AG09309 (cell line): ENCODE measurements around the gene CNGA1.

ENCODE experiments used
- DNase-seq: peaks from one replicate; pipeline ENCODE4 v3.0.0-alpha.2; 2010; ENCODE audit warnings: low read depth
- H3K4me3 ChIP-seq: 2 replicates; pipeline ENCODE4 v1.5.1; 2011; ENCODE audit warnings: mild to moderate bottlenecking, low read depth, low read length, moderate library complexity; ENCODE audit not compliant: control insufficient read depth
- TF ChIP-seq, protein P1 (sequence below): IDR thresholded peaks from 2 replicates; pipeline ENCODE4 v1.5.1; 2011; ENCODE audit warnings: mild to moderate bottlenecking, low read depth, low read length, inconsistent platforms; ENCODE audit not compliant: insufficient read depth, control insufficient read depth; ENCODE audit errors: missing control alignments

CNGA1 gene

DNA sequence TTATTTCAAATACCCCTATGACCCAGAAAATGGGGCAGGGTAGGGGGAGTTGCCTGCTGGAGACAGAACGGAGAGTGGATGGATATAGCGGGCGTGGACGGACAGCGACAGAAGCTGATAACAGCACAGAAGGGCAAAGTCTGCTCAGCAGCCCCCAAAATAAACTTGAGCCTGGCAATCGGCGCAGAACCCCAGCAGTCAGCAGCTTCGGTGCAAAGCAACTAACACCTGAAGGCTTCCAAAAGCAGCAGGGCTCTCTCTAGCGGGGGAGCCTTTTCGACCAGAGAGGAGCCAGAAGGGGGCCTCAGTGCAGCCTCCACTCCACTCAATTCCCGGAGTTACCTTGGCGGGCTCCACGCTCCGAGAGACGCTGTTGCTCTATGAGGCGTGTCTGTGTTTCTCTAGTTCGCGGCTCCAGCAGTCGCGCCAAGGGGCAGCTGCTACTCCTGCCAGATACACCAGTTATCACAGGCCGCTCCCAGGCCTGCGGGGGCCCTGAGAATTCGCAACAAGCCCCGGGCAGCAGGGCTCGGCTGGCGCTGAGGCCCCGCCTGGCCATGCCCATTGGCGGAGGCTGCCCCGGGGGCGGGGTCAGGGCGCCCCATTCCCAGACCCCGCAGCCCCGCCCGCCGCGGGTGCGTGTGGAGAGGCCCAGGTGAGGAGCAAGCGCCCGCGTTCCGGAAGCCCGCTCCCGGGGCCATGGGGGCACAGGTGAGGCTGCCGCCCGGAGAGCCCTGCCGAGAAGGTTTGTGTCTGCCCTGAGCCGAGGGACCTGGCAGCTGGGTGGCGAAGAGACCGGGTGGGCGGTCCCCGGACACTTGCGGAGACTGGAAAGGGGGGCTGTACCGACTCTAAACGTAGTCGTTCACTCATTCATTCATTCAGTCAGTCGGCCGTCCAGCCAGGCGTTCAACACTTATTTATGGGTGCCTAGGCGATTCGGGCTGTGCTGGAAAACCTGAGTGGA lies at the start of gene CNGA1, which contains the start of gene NIPAL1:
Gene CNGA1, minus strand, starts transcription at position 541 of the 967 bp plus-strand sequence. CDS start 63,992 bp downstream, outside the sequence.
Gene NIPAL1, plus strand, starts transcription at position 632 of the 967 bp plus-strand sequence. Its CDS starts 68 bp downstream, at position 700.
- no peak for DNase-seq
- H3K4me3 ChIP-seq, result peak within 1 kb of the TSS; percentile 66
- TF ChIP-seq, protein P1, sequence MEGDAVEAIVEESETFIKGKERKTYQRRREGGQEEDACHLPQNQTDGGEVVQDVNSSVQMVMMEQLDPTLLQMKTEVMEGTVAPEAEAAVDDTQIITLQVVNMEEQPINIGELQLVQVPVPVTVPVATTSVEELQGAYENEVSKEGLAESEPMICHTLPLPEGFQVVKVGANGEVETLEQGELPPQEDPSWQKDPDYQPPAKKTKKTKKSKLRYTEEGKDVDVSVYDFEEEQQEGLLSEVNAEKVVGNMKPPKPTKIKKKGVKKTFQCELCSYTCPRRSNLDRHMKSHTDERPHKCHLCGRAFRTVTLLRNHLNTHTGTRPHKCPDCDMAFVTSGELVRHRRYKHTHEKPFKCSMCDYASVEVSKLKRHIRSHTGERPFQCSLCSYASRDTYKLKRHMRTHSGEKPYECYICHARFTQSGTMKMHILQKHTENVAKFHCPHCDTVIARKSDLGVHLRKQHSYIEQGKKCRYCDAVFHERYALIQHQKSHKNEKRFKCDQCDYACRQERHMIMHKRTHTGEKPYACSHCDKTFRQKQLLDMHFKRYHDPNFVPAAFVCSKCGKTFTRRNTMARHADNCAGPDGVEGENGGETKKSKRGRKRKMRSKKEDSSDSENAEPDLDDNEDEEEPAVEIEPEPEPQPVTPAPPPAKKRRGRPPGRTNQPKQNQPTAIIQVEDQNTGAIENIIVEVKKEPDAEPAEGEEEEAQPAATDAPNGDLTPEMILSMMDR, result peak; percentile 55

DNA sequence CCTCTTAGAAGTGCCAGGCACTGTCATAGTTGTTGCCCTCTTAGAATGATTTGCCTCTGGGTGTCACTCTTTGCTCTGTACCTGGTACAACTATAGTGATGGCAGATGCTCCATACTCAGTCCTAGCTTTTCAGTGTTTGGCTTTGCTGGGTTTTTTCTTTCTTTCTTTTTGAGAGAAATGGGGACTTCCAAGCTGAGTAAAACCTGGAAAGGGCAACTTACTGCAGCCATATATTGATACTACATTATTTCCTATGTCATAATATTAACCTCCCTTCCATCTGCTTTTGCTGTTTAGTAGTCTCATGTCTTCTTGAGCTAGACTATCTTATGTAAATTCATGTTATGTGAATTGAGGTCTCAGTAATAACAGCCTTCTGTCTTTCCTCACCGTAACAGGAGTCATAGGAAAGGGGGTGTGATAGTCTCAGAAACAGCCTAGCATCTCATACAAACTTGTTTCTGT lies 49.1 kb upstream of the CNGA1 start:
- TF ChIP-seq, protein P1, result no peak
- no peak overlapping the region for H3K4me3 ChIP-seq
- no peak for DNase-seq

DNA sequence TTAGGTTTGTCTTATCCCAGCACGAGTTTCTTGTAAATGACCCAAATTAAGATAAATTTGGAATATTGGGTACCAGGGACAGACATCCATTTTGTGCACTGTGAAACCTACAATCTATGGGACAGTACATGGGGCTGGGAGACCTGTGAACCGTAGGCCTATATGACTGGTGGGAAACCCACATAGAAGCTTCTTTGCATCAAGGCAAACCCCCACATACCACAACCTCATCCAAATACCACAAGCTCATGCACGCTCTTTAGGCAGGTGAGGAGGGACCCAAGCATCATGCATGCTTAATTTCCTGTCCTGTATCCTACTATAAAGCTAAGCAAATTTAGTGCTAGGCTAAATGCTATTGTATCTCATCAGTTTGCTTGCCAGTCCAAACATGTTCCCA lies 47.9 kb upstream of the CNGA1 start:
- TF ChIP-seq, protein P1, result no peak
- DNase-seq, result no peak
- H3K4me3 ChIP-seq, result no peak overlapping the region

DNA sequence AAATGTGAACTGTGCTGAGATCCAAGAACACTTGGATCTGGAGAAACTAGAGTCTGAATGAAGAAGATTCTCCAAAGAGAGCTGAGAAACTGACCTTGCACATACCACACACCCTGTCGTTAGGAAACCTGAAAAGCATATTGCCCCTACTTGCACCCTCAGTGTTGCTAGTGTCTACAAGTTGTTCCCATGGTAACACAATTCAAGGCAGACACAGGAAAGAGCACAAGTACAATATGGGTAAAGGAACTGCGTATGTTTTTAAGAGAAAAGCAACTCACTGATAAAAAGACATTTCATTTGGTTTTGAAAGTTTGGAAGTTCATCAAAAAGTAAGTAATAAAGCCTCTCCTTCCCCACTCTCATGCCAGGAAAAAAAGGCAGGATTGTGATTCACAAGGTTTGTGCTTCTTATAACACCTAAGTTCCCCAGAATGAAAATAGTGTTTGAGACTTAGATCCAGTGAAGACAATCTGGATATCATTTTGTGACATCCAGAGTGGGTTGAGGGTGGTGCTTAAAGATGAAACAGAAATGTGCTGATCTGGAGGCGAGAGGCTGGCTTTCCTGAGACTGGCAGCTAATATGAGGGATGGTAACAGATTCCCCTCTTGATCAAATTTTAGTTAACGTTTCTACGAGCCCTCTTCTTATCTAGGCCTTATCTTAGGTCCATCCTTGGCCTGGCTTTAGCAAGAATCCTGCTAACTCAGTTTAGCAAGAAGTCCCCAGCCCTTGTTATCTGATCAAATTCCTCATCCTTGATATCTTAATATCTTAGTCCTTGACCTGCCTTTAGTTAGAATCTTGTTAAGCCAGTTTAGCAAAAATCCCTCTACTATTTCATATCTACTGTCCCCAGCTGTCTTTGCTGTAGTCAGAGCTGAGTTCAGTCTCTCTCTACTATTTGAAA lies 42.4 kb upstream of the CNGA1 start:
- DNase-seq, result no peak
- TF ChIP-seq, protein P1, result no peak

DNA sequence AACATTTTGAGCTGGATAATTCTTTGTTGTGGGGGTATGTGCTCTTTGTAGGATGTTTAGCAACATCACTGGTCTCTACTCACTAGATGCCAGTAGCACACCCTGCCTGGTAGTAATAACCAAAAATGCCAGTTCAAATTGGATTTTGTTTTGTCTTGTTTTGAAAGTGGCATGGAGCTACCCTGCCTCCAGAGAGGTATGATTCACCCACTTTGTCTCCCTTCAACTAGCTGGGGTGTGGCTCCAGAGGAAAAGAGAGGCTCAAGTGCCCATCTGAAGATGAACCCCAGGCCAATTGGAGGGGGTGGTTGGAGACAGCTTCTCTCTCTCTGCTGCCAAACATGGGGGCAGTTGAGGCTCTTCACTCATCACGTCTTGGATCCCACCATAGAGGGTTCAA lies 34.6 kb upstream of the CNGA1 start:
- DNase-seq, result no peak
- H3K4me3 ChIP-seq, result no peak overlapping the region
- TF ChIP-seq, protein P1, result no peak

More for the DNA sequence above, 42.4 kb upstream of the CNGA1 start:
- no peak overlapping the region for H3K4me3 ChIP-seq

DNA sequence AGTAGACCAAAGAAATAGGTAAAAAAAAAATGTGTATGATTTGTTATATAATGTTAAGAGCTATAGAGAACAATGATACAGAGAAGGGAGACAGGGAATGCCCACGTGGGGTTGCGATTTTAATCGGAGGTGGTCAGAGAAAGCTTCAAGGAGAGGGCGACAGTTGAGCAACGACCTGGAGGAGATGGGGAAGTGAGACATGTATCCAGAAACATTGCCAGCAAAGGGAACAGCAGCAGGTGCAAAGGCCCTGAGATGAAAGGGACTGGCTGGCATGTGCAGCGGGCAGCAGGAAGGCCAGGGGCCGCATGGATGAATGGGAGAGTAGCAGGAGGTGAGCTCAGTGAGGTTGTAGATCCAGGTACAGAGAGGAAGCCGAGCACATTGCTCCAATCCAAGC lies 33.0 kb upstream of the CNGA1 start:
- TF ChIP-seq, protein P1, result no peak
- no peak overlapping the region for H3K4me3 ChIP-seq
- no peak for DNase-seq
